Fibroblast of pulmonary artery (primary cell): ENCODE data around the gene RAET1G.
"Not testable (repeated sequence)": the region's sequence is repeated elsewhere in the genome, so short reads cannot be mapped to it uniquely, and the experiment has no call there.

Experiments
- DNase-seq: peaks from one replicate; pipeline ENCODE4 v3.0.0-alpha.2; 2010; ENCODE audit warnings: low read depth
- H3K4me3 ChIP-seq: replicated peaks from 2 replicates; pipeline ENCODE4 v1.5.1; 2011; ENCODE audit warnings: low read depth, mild to moderate bottlenecking, control low read depth, low read length, moderate library complexity
- CTCF ChIP-seq: IDR thresholded peaks from 2 replicates; pipeline ENCODE4 v1.5.1; 2011; ENCODE audit warnings: mild to moderate bottlenecking, control low read depth, low read length, inconsistent platforms; ENCODE audit errors: missing control alignments

The RAET1G gene

GRCh38 chr6:149913540-149914240 lies 9.2 kb downstream of the RAET1G start:
- no peak for DNase-seq
- no peak overlapping the region for H3K4me3 ChIP-seq
- TF ChIP-seq CTCF, result no peak

GRCh38 chr6:149913085-149913484 lies 9.8 kb downstream of the RAET1G start:
- no peak overlapping the region for H3K4me3 ChIP-seq
- TF ChIP-seq CTCF, result no peak
- DNase-seq, result no peak

GRCh38 chr6:149912680-149913079 lies 10.2 kb downstream of the RAET1G start:
- not testable (repeated sequence) for H3K4me3 ChIP-seq, DNase-seq

- DNase-seq, result no peak
- TF ChIP-seq CTCF, result no peak
- no peak overlapping the region for H3K4me3 ChIP-seq
Measured at GRCh38 chr6:149910721-149911151, 12.2 kb downstream of the RAET1G start.

- no peak for DNase-seq
- H3K4me3 ChIP-seq, result no peak overlapping the region
- TF ChIP-seq CTCF, result no peak
Measured at GRCh38 chr6:149909701-149910470, 13.0 kb downstream of the RAET1G start.

GRCh38 chr6:149908480-149908879 lies 14.4 kb downstream of the RAET1G start:
- DNase-seq, H3K4me3 ChIP-seq: not testable (repeated sequence)

- H3K4me3 ChIP-seq, result no peak overlapping the region
- TF ChIP-seq CTCF, result no peak
- no peak for DNase-seq
Measured at GRCh38 chr6:149907317-149907716, 15.6 kb downstream of the RAET1G start.

- no peak overlapping the region for H3K4me3 ChIP-seq
Measured at GRCh38 chr6:149906405-149906804, 16.5 kb downstream of the RAET1G start.

More at GRCh38 chr6:149906405-149906804, 16.5 kb downstream of the RAET1G start:
- DNase-seq, result no peak
- TF ChIP-seq CTCF, result no peak
